ENCODE data around the gene RBM10.
A peak's percentile ranks its signal among the peaks of the same experiment; 100 is the strongest.

Gene RBM10

DNA sequence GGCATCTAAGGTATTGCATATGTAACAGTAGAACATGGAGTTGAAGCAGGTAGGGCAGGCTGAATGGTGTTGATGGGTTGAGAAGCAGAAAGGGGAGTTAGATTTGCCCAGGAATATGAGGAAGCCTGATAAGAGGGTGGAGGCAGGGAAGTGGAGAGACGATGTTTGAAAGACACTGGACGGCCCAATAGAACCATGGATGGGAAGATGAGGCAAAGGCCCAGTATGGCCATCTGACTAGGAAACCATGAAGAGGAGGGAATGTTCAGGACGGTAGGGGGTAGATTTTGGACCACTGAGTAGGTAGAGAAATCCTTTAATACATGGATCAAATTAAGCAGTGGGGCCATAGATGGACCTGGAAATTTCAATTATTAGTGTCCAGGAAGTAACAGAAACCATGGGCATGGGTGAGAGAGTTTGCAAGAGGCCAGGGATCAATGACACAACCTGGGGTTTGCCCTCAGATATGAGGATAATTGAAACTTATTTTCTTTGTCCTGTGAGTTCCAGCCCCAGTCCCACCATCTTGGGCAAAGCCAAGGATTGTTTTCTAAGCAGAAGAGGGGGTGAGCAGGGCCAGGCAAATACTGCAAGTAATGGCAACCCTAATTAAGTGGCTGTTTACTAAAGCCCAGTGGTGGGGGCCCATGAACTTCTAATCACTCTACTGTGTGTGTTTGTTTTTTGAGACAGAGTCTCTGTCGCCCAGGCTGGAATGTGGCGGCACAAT lies 85.3 kb downstream of the RBM10 start:
- no peak for FAIRE-seq

GRCh38 chrX:47231167-47231566 lies 86.1 kb downstream of the RBM10 start:
- no peak for DNase-seq (ENCODE audit: extremely low spot score, insufficient read length, low read depth)
- no peak for FAIRE-seq

More for the DNA sequence above, 85.3 kb downstream of the RBM10 start:
- no peak for DNase-seq (ENCODE audit: extremely low spot score, insufficient read length, low read depth)

DNA sequence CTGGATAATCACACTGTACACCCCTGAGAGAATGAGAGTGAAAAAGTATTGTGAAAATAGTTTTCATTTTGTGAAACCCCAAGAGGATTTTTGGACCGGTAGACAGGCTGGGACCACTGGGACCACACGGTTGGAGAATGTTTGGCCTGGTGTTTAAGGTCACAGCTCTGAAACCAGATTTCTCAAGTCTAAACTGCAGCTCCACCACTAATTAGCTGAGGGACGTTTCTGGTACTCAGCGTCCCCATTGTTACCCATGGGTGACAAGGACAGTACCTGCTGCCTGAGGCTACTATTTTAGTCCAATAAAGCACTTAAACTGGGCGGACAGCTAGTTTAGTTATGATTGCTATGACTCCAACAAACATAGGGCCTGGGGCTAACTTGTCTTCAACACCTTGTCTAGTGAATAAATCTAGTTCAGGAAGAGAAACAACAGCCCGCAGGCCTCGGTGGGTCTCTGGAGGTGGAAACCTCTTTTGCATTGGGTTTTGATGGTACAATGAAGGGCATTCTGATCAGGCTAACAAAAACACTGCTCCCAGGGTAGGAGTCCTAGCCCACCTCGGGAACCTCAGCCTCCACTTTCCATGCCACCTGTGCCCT lies 87.3 kb downstream of the RBM10 start:
- FAIRE-seq (no peak), DNase-seq (ENCODE audit: extremely low spot score, insufficient read length, low read depth) (no peak)

DNA sequence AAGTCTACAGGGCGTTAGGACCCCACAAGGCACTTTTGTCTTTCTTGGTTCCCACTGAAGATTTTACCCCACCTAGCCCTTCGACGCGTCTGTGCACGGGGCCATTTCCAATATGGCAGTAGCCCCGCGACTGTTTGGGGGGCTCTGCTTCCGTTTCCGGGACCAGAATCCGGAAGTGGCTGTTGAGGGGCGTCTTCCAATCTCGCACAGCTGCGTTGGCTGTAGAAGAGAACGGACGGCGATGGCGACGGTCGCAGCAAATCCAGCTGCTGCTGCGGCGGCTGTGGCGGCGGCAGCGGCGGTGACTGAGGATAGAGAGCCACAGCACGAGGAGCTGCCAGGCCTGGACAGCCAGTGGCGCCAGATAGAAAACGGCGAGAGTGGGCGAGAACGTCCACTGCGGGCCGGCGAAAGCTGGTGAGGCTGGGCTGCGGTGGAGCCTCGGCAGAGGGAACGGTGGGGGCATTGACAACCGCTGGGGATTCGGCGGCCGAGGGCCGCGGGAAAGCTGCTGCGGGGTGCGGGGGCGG lies 87.8 kb downstream of the RBM10 start, which contains the start of gene USP11:
USP11 (plus strand) TSS at position 207 of the 530 bp plus-strand sequence; CDS start at position 242, 35 bp downstream.
- peak; percentile 78 for FAIRE-seq
- no peak for DNase-seq (ENCODE audit: extremely low spot score, insufficient read length, low read depth)

DNA sequence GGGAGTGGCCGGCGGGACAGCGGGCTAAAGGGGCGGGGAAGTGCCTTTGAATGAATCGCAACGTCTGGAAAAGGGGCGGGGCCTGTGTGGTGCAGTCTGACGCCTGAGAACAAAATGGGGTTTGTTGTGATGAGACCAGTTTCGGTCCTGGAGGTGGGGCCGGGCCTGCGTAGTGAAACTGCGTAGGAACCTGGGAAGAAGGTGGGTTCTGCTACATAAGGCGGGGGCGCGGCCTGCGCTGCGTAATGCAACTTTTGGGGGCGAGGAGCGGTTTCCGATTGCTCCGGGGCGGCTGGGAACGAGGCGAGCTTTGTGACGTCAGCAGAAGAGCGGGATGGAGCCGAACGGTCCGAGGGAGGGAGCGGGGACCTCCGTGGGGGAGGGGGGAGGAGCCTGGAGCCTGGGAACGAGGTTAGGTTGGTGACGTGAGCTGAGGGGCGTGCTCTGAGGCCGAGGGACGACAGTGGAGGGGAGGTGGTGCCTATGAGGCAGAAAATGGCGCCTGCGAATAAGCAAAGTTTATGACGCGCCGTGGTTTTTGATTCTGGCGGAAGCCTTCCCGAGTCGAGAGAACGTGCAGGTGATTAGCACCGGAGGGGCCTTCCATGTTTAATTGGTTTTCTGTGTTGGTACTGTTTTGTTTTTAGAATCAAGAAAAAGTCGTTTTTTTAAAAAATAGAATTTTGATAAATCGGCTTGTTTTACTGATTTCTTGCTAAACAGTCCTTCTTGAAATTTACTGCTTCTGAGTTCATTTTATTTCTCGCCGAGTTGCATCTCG lies 88.5 kb downstream of the RBM10 start:
- peak; percentile 99 for FAIRE-seq
- peak; percentile 73 for DNase-seq (ENCODE audit: extremely low spot score, insufficient read length, low read depth)

DNA sequence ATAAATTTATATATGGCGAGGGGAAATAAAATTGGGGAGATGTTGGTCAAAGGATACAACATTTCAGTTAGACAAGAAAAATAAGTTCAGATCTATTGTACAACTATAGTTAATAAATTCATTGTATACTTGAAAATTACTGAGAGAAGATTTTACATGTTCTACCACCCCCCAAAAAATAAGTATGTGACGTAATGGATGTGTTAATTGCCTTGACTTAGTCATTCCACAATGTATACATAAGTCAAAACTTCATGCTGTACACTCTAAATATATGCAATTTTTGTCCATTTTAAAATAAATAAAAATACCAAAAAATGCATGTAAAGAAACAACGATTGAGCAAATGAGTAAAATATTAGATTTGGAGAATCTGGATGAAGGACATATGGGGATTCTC lies 89.6 kb downstream of the RBM10 start:
- DNase-seq (ENCODE audit: extremely low spot score, insufficient read length, low read depth) (no peak), FAIRE-seq (no peak)

- DNase-seq (ENCODE audit: extremely low spot score, insufficient read length, low read depth), result no peak
- FAIRE-seq, result no peak
Observed at GRCh38 chrX:47235691-47236103, 90.7 kb downstream of the RBM10 start.
